Measurements from ENCODE around the gene STAC3.

Gene STAC3

DNA sequence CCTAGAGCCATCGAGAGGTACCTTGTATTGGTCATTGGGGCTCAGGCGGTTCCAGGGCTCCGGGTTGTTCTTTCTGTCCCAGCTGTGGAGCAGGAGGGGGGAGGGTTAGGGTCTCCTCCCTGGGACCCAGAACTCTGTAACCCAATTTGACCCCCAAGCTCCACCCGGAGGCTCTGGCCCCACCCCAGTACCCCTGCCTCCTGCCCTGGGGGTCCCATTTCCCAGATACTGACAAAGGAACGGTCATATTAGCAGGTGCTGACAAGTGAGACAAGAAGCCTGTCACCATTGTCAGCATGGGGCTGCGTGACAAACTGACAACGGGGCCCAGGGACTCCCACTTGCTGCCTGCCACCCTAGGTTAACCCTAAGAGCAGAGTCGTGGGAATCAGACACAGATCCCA, 15.3 kb downstream of the STAC3 start:
- no peak for DNase-seq (ENCODE audit: low read depth)

DNA sequence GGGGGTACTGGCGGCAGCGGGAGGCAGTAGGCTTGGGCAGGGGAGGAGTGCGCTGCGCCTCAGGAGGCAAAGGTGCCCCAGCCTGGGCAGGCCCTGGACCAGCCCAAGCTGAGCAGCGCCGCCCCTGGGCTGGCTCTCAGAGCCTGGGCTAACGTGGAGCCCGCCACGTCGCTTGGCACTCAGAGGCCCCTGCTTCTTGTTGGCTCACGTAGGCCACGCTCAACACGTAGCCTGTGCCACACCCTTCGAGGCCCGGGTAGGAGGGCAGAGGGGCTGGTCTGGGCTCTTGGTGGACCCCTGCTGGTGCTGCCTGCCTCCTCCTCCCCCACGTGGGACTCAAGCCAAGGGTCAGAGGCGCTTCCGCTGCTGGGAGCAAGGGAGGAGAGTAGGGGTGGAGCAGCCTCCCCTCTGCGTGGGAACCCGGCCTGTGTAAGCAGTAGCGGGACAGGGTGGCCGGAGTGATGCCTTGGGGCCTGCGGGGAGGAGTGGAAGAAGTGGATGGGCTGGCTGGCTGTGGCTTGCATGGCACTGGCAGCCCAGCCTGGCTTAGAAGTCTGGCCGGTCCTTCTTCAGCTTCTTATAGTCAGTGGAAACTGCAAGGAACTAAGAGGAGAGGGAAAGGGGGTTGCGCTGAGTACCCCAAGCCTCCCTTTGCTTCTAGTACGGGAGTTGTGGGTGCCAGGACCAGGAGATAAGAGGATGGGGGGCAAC, 15.8 kb downstream of the STAC3 start:
- no peak for DNase-seq (ENCODE audit: low read depth)

DNA sequence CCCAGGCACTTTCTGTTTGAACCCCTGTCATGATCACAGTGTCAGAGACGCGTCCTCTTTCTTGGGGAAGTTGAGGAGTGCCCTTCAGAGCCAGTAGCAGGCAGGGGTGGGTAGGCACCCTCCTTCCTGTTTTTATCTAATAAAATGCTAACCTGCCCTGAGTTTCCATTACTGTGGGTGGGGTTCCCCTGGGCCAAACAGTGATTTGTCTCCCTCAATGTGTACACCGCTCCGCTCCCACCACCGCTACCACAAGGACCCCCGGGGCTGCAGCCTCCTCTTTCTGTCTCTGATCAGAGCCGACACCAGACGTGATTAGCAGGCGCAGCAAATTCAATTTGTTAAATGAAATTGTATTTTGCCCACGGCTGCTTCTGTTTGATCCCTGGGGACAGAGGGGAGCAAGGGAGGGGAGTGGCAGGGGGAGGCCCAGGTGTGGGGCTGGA, 16.4 kb downstream of the STAC3 start:
- no peak for DNase-seq (ENCODE audit: low read depth)

DNA sequence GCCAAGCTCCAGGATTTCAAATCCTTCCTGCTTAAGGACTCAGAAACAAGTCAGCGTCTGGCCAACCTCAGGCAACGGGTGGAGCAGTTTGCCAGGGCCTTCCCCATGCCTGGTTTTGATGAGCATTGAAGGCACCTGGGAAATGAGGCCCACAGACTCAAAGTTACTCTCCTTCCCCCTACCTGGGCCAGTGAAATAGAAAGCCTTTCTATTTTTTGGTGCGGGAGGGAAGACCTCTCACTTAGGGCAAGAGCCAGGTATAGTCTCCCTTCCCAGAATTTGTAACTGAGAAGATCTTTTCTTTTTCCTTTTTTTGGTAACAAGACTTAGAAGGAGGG, 16.8 kb downstream of the STAC3 start:
- no peak for DNase-seq (ENCODE audit: low read depth)

DNA sequence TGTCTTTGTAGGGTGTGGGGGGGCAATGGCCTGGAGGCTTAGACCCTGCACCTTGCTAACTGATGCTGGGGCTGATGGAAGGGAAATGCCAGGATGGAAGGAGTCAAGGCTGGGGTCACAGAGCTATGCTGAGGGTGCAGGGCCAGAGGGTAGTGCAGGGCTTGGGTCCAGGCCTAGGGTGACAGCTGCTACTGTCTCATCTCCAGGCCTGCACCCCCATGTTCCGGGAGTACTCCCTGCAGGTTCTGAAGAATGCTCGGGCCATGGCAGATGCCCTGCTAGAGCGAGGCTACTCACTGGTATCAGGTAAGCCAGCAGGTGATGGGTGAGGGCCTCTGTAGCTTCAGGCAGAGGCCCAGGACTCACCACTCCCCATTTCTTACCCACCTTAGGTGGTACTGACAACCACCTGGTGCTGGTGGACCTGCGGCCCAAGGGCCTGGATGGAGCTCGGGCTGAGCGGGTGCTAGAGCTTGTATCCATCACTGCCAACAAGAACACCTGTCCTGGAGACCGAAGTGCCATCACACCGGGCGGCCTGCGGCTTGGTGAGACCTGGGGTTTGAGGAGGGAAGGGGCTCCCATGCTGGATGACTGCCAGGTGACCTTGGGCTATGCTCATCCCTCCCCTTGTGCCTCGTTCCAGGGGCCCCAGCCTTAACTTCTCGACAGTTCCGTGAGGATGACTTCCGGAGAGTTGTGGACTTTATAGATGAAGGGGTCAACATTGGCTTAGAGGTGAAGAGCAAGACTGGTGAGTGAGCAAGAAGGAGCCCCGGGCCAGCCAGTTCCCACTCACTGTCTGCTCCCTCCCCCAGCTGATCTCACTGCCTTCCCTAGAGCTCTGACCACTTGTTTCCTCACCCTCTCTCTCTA, 17.4 kb downstream of the STAC3 start:
- no peak for DNase-seq (ENCODE audit: low read depth)

DNA sequence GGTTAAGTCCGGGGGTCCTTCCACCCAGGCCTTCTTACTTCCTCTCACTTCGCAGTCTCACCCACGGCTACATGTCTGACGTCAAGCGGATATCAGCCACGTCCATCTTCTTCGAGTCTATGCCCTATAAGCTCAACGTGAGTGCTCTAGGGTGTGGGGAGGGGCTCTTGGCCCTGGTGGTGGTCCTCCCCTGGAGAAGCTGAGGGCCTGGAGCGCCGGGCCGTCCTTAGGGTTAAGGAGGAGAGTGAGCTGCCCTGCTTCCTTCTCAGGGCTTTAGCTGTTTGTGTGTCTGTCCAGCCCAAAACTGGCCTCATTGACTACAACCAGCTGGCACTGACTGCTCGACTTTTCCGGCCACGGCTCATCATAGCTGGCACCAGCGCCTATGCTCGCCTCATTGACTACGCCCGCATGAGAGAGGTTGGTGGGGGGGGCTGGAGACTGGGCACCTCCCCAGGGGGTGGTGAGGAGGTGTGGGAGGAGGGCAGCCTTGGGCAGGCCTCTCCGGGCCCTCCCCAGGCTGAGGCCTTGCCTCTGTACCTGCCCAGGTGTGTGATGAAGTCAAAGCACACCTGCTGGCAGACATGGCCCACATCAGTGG, 18.7 kb downstream of the STAC3 start:
- DNase-seq (ENCODE audit: low read depth): no peak

DNA sequence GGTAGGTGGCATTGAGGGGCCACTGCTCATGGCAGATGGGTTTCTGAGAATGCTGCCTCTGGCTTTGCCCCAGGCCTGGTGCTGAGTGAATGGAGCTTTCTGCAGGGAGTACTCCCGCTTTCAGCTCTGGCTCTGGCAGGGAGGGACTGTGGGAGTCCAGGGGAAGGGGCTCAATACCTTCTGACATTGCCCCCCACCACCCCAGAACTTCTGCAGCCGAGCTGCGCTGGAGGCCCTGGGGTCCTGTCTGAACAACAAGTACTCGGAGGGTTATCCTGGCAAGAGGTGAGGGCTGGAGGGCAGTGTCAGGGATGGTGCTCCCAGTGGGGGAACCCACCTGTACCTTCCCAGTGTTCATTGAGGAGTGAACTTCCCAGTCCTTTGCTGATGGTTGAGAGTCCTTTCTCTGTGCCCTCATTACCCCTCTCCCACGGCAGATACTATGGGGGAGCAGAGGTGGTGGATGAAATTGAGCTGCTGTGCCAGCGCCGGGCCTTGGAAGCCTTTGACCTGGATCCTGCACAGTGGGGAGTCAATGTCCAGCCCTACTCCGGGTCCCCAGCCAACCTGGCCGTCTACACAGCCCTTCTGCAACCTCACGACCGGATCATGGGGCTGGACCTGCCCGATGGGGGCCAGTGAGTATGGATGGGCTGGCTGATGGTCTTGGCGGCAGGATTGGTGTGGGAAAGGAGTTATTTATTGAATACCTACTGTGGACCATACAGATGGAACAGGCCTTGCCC, 19.5 kb downstream of the STAC3 start:
- DNase-seq (ENCODE audit: low read depth): no peak

DNA sequence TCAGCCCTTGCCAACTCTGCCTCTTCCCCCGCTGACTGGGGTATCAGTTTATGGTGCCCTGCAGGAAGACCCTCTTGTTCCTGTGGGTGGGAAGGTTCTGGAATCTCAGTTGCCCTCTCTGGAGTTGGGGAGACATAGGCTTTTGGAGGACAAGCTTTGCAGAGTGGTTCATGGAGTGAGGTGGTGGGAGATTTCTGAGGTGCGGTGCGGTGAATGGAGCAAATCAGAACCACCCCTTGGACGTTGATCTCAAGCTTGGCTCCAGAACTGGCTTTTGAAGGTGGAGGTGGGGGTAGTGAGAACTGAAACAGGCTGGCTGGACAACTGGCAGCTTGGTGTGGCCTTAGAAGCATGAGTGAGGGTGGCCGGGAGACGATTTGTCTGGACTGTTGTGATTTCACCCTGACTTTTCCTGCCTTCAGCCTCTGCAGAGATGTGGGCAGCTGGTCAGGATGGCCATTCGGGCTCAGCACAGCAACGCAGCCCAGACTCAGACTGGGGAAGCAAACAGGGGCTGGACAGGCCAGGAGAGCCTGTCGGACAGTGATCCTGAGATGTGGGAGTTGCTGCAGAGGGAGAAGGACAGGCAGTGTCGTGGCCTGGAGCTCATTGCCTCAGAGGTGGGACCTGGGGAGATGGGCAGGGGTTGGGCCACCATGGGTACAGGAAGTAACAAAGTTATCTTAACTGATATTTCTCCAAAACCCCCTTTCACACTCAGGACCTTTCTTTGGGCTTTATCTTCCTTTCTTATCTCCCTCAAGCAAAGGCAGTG, 20.4 kb downstream of the STAC3 start:
- DNase-seq (ENCODE audit: low read depth): no peak

DNA sequence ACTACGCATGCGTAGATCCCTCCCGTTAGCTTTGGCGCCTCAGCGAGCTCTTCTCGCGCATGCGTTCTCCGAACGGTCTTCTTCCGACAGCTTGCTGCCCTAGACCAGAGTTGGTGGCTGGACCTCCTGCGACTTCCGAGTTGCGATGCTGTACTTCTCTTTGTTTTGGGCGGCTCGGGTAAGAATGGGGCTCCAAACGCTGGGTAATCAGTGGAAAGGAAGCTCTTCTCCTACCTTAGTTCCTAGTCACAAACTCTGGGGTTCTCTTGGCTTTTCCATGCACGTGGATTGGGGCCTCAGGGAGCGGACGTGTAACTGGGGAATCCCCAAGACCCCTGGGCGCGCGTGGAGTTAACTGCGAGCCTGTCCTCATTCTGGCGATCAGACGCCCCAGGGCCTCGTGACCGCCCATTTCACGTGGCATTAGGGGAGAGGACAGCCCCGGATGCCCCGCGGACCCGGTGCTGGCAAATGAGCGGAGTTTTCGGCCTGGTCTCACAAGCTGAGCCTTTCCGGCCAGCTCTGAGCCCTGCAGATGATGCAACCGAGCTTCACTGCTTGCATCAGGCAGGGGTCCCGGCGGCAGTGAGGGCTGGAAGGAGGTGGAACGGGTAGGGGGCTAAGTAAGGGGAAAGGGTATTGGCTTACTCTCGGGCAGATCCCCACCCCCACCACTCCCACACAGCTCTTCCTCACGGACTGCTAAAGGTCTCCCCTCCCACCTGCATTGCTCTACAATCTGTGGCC, 21.2 kb downstream of the STAC3 start, which contains the start of gene SHMT2:
Gene SHMT2 (plus strand): TSS at position 78 of the 747 bp plus-strand sequence. CDS start 68 bp downstream, at position 146.
- peak; percentile 84 for DNase-seq (ENCODE audit: low read depth)

DNA sequence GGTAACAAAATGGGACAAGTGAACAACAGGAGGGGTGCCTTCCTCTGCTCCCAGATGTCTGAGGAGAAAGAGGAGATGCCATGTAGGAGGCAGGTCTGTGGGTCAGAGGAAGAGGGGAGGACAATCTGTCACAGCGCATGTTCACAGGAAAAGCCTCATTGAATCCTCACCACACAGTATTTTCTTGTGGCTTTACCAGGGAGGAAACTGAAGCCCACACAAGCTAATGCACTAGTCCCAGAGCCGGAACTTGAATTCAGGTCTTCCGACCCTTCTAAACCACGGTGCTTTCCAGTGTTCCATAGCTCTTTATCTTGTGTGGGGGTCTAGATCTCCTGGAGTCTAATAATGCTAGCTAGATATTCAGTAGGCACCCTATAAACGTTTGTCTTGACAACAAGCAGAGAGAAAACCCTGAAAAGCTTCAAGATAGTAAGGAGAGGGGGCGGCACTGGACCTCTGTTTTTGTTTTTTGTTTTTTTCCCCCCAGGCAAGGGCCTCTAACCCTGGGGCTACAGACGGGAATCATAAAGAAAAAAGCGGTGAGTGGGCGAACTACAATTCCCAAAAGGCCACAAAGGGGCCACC, 21.8 kb downstream of the STAC3 start:
- no peak for DNase-seq (ENCODE audit: low read depth)

DNA sequence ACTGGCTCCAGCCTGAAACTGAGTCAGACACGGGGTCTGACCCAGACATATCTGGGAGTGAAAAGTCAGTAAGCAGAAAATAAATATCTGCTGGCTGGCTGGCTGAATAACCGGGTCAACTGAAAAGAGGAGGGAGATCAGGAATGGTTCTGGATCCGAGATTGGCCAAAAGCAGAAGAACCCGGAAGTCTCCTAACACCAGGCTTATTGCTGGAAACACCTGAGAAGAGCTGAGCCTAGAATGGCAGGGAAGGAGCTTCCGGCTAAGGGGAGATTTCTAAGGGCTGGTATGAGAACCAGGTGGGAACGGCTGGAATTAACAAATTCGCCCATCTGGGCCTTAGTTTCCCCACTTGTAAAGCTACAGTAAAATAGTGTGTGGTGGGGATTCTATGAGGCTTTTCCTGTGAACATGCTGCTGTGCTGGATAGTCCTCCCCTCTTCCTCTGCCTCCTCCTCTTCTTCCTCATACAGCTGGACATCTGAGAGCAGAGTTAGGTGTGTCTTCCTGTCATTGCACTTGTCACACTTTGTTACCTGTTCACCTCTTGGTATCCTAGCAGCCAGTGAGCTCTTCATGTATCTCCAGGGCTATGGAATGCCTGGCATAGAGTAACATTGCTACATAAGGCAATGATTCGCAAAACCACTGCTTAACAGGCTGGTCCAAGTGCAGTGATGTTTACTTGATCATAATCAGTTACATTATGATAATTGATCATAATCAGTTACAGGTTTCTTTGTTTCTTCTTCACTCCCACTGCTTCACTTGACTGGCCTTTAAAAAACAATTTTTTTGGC, 23.5 kb downstream of the STAC3 start:
- DNase-seq (ENCODE audit: low read depth): no peak

DNA sequence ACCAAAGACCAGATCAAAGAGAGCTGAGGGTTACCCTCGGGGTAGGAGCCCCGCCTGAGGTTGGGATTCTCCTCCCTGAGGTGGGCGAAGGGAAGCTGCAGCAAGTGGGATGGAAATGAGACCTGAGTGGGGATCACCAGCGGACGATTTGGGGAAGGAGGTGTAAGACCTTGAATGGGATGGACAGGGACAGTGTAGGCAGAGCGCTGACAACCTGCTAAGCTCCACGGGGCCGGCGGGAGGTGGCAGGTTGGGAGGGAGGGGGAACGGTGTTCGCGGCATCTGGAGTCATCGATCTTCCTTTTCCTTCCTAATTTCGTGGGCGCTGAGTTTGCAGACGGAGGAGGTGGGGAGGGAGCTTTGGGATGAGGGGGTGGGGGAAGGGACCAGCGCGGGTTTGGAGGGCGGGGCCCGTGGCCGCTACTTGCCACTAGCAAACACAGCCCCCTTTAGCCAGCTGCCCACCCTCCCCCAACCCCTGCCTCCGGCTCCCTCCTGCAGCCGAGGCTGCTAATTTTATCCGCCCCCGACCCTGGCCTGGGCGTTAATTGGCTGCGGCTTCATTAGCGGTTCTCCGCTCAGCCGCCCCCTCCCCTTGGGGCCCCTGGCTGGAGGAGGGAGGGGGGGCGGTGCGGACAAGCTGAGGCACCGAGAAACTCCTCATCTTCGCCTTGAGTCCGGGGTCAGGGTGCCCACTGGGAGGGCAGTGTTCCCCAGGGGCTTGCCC, 24.2 kb downstream of the STAC3 start:
- DNase-seq (ENCODE audit: low read depth): no peak

DNA sequence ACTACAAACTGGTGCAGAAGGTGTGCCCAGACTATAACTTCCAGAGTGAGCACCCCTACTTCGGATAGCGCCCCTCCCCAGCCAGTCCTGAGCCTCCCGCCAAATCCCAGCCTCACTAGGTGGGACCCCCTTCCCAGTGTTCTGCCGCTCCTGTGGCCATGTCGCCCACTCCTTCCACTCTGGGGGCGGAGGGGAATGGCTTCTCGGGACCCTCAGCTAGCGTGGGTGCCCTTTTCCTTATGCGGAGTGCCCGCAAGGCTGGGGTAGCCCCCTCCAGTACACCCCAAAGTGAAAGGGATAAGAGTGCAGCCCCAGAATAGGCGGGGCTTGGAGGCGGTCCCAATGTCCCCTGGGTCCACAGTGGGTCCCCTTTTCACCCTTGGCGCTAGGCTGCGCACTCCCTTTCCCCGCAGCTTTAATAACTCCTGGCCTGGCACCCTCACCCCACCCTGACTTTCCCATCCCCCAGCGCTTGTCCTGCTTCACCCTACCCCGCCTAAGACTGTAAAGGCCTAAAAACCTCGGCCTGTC, 25.2 kb downstream of the STAC3 start:
- no peak for DNase-seq (ENCODE audit: low read depth)

DNA sequence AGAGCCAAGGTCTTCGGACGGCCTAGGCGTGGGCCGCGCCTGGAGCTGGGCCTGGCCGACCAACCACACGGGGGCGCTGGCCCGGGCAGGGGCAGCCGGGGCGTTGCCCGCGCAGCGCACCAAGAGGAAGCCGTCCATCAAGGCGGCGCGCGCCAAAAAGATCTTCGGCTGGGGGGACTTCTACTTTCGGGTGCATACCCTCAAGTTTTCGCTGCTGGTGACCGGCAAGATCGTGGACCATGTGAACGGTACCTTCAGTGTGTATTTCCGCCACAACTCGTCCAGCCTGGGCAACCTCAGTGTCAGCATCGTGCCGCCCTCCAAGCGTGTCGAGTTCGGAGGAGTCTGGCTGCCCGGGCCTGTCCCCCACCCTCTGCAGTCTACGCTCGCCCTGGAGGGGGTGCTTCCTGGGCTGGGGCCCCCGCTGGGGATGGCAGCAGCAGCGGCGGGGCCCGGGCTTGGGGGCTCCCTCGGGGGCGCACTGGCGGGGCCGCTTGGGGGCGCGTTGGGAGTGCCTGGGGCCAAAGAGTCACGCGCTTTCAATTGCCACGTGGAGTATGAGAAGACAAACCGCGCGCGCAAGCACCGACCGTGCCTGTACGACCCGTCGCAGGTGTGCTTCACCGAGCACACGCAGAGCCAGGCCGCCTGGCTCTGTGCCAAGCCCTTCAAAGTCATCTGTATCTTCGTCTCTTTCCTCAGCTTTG, 25.9 kb downstream of the STAC3 start:
- DNase-seq (ENCODE audit: low read depth): peak; percentile 25

DNA sequence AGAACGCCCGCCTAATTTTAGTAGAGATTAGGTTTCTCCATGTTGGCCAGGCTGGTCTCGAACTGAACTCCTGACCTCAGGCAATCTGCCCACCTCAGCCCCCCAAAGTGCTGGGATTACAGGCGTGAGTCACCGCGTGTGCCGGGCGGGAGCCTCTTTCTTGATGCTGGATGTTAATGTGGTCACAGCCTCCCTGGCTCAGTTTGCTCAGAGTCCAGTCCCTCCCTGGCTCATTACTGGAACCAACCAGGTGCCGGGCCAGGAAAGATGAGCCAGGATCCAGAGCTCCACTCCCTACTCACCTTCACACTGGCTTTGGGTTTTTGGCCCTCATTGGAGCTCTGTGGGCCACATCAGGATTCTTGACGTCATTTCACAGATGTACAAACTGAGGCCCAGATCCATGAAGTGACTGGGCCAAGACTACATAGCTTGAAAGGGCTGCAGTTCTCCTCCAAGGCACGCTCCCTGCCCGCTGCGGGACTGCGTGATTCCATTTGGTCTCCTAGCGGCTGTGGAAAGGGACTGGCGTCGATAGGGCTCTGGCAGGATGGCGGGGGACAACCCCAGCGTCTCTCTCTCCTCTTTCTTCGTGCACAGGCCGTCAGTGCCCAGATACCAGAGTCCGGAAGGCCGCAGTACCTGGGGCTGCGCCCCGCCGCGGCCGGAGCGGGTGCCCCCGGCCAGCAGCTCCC, 26.6 kb downstream of the STAC3 start:
- no peak for DNase-seq (ENCODE audit: low read depth)

DNA sequence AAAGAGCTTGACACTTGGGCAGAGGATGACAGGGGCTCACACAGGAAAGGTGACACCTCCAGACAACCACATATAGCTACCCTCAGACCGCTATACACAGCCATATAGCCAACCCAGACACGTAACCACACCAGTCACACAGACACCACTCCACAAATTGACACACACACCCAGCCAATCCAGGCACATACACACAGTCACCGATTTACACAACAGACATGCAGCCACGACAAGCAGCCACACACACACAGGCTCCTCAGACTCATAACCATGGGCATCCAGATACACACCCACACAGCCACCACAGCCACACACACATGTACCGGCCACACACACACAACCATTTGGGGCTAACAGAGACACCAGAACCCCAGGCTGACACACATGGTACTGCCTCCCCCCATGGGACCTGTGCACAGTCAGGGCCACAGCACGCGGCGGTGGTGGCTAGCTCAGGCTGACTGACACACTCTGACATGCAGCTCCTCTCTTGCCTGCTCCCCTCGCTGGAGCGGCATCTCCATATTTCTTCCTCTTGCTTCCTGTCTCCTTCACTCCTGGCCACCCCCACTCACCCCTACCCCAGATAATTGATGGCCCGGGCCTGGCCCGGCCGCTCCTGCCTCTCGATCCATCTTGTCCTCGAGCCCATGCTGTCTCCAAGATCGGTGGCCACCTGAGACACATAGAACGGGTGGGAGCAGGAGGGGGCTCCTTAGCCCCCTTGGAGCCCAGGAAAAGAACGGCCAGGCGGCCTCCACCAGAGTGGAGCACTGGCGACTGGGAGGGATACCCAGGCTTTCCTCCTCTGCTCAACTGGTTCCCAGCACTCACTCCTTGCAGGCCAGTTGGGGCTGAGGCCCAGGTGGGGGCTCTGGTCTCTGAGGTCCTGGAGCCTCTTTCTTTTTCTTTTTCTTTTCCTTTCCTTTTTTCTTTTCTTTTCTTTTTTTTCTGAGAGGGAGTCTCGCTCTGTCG, 27.5 kb downstream of the STAC3 start:
- no peak for DNase-seq (ENCODE audit: low read depth)

Measured in T-helper 22 cell (primary cell).